Breast epithelium (tissue), 3 donors: Measurements from ENCODE around the gene ELOF1.

Experiments
- CTCF ChIP-seq, 3 donors: fragments of 450-650 bp; IDR thresholded peaks; one replicate each; pipeline ENCODE4 v1.5.1; 2016 to 2017; ENCODE audit warnings: antibody characterized with exemption in 3 of 3, mild to moderate bottlenecking in 3 of 3, moderate library complexity in 3 of 3
- POLR2A ChIP-seq: fragments of 450-650 bp; IDR thresholded peaks from one replicate; pipeline ENCODE4 v1.6.1; 2016; ENCODE audit warnings: antibody characterized with exemption, mild to moderate bottlenecking, moderate library complexity

- TF ChIP-seq CTCF (IDR thresholded peaks at IDR 0.05) = no peak
- no peak for TF ChIP-seq POLR2A
Observed at GRCh38 chr19:11598746-11599145, 39.7 kb upstream of the ELOF1 start.
